ENCODE results near the gene RNF115. TPM values are rescaled to one million over a fixed set of nuclear protein-coding genes. Genes with fewer than 3 reads are reported as not detected.

RNF115 gene
- total and polyA plus RNA-seq, 2 of the 13 experiments (the other 11 are each of a cell fraction or from before 2014, with no cell fraction given): 6.0 to 10.1 TPM

DNA sequence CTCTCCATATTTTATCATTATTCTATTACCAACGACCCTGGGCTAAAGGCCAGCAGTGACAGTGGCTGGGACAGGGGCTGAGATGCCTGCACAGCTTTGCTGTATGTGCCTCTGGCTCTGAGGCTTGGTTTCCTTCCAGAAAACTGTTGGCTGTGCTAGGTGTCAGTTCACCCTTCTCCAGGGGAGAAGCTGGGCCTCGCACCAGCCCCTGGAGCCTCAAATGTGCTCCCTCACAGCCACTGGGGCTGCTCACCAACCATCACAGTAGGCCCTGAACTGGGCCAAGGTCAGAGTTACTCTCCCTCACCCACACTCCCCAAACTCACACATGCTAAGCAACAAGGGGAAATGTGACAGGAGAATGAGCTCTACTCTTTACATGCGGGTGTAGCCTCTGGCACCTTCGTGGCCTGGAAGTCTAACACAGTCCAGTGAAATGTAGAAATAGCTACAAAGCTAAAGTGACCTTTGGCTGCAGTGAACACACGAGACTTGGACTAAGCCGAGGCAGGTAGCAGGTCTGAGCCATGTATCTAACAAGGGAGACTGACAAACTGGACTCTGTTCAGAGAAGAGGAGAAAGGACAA is 109.3 kb downstream of the RNF115 start (continued):
- peak; percentile 70; the same call in 1 of the 2 replicates for TF ChIP-seq ZNF441 (CRISPR knock-in tag; IDR thresholded peaks at IDR 0.05; ENCODE audit: borderline replicate concordance)
- TF ChIP-seq ZNF619 (CRISPR knock-in tag; IDR thresholded peaks at IDR 0.05): peak; percentile 21; the same call in 1 of the 2 replicates
- TF ChIP-seq DPF2 (CRISPR knock-in tag; IDR thresholded peaks at IDR 0.05; ENCODE audit: borderline replicate concordance, low read depth): peak; percentile 62; the same call in 1 of the 2 replicates
- peak; percentile 92 for TF ChIP-seq BORCS8-MEF2B (CRISPR knock-in tag; IDR thresholded peaks at IDR 0.05)
- TF ChIP-seq ZNF264 (CRISPR knock-in tag; IDR thresholded peaks at IDR 0.05): peak; percentile 86
- peak; percentile 80 for TF ChIP-seq ZMYM3 (CRISPR knock-in tag; IDR thresholded peaks at IDR 0.05)
- TF ChIP-seq, protein P1, sequence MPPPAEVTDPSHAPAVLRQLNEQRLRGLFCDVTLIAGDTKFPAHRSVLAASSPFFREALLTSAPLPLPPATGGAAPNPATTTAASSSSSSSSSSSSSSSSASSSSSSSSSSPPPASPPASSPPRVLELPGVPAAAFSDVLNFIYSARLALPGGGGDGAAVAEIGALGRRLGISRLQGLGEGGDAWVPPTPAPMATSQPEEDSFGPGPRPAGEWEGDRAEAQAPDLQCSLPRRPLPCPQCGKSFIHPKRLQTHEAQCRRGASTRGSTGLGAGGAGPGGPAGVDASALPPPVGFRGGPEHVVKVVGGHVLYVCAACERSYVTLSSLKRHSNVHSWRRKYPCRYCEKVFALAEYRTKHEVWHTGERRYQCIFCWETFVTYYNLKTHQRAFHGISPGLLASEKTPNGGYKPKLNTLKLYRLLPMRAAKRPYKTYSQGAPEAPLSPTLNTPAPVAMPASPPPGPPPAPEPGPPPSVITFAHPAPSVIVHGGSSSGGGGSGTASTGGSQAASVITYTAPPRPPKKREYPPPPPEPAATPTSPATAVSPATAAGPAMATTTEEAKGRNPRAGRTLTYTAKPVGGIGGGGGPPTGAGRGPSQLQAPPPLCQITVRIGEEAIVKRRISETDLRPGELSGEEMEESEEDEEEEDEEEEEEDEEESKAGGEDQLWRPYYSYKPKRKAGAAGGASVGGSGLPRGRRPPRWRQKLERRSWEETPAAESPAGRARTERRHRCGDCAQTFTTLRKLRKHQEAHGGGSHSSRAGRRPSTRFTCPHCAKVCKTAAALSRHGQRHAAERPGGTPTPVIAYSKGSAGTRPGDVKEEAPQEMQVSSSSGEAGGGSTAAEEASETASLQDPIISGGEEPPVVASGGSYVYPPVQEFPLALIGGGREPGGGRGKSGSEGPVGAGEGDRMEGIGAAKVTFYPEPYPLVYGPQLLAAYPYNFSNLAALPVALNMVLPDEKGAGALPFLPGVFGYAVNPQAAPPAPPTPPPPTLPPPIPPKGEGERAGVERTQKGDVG (CRISPR knock-in tag; IDR thresholded peaks at IDR 0.05; ENCODE audit: borderline replicate concordance): peak; percentile 45; the same call in 1 of the 2 replicates
- peak; percentile 59; the same call in 1 of the 2 replicates for TF ChIP-seq GFI1 (CRISPR knock-in tag; IDR thresholded peaks at IDR 0.05; ENCODE audit: borderline replicate concordance)
- peak; percentile 70 for TF ChIP-seq PHF21A (CRISPR knock-in tag; IDR thresholded peaks at IDR 0.05)
- peak; percentile 60 for TF ChIP-seq ERF (CRISPR knock-in tag; IDR thresholded peaks at IDR 0.05)
- no peak for TF ChIP-seq ZNF333 (CRISPR knock-in tag; IDR thresholded peaks at IDR 0.05; ENCODE audit: borderline replicate concordance)
- TF ChIP-seq CCDC6 (CRISPR knock-in tag; IDR thresholded peaks at IDR 0.05): 0 out of 2 replicates have a peak, but pooled peaks have one; percentile 37
- TF ChIP-seq, protein P2, sequence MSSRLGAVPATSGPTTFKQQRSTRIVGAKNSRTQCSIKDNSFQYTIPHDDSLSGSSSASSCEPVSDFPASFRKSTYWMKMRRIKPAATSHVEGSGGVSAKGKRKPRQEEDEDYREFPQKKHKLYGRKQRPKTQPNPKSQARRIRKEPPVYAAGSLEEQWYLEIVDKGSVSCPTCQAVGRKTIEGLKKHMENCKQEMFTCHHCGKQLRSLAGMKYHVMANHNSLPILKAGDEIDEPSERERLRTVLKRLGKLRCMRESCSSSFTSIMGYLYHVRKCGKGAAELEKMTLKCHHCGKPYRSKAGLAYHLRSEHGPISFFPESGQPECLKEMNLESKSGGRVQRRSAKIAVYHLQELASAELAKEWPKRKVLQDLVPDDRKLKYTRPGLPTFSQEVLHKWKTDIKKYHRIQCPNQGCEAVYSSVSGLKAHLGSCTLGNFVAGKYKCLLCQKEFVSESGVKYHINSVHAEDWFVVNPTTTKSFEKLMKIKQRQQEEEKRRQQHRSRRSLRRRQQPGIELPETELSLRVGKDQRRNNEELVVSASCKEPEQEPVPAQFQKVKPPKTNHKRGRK (CRISPR knock-in tag; IDR thresholded peaks at IDR 0.05): no peak
- TF ChIP-seq MXI1 (IDR thresholded peaks at IDR 0.05; ENCODE audit: borderline replicate concordance, low read depth, low read length): peak; percentile 35; the same call in 1 of the 3 replicates
- TF ChIP-seq HNRNPH1 (optimal IDR thresholded peaks at IDR 0.05; ENCODE audit: low read depth, low read length): no peak
- TF ChIP-seq TBL1XR1 (IDR thresholded peaks at IDR 0.05; ENCODE audit: borderline replicate concordance, low read length, partially characterized antibody): no peak
- peak; percentile 75; the same call in 1 of the 2 replicates for TF ChIP-seq ZFP37 (CRISPR knock-in tag; IDR thresholded peaks at IDR 0.05; ENCODE audit: borderline replicate concordance)
- TF ChIP-seq, protein P3, sequence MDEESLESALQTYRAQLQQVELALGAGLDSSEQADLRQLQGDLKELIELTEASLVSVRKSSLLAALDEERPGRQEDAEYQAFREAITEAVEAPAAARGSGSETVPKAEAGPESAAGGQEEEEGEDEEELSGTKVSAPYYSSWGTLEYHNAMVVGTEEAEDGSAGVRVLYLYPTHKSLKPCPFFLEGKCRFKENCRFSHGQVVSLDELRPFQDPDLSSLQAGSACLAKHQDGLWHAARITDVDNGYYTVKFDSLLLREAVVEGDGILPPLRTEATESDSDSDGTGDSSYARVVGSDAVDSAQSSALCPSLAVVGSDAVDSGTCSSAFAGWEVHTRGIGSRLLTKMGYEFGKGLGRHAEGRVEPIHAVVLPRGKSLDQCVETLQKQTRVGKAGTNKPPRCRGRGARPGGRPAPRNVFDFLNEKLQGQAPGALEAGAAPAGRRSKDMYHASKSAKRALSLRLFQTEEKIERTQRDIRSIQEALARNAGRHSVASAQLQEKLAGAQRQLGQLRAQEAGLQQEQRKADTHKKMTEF (CRISPR knock-in tag; IDR thresholded peaks at IDR 0.05): peak; percentile 74
- peak; percentile 75 for TF ChIP-seq DMAP1 (CRISPR knock-in tag; IDR thresholded peaks at IDR 0.05)
- TF ChIP-seq ZNF552 (CRISPR knock-in tag; IDR thresholded peaks at IDR 0.05; ENCODE audit: borderline replicate concordance): 0 out of 2 replicates have a peak, but pooled peaks have one; percentile 37
- peak; percentile 21; the same call in 1 of the 2 replicates for TF ChIP-seq KDM2A (CRISPR knock-in tag; IDR thresholded peaks at IDR 0.05; ENCODE audit: borderline replicate concordance, low read depth)
- peak; percentile 86 for TF ChIP-seq ZSCAN21 (CRISPR knock-in tag; IDR thresholded peaks at IDR 0.05; ENCODE audit: borderline replicate concordance)
- TF ChIP-seq NRL (CRISPR knock-in tag; IDR thresholded peaks at IDR 0.05; ENCODE audit: borderline replicate concordance): 0 out of 2 replicates have a peak, but pooled peaks have one; percentile 57
- TF ChIP-seq NCOA2 (CRISPR knock-in tag; IDR thresholded peaks at IDR 0.05): 0 out of 2 replicates have a peak, but pooled peaks have one; percentile 19
- TF ChIP-seq MTF2 (CRISPR knock-in tag; IDR thresholded peaks at IDR 0.05; ENCODE audit: borderline replicate concordance): no peak

Measured in HepG2 (cell line).